ENCODE data around the gene SPINK13.

GRCh38 chr5:148297731-148298130, 29.1 kb downstream of the SPINK13 start:
- TF ChIP-seq POLR2AphosphoS5 (IDR thresholded peaks at IDR 0.05; ENCODE audit: low read depth, low read length) (no peak), REST (IDR thresholded peaks at IDR 0.05; ENCODE audit: insufficient read depth in 1 of 2, low read depth in 2 of 2, low read length in 2 of 2) (no peak), TAF1 (IDR thresholded peaks at IDR 0.05; ENCODE audit: borderline replicate concordance, insufficient read depth, low read length) (no peak), SIN3A (IDR thresholded peaks at IDR 0.05; ENCODE audit: borderline replicate concordance, insufficient read depth, low read length) (no peak), FOXP2 (optimal IDR thresholded peaks at IDR 0.05; ENCODE audit: borderline replicate concordance, extremely low read depth, extremely low read length, insufficient read depth) (no peak)
